ENCODE measurements around the gene C2orf42. TPM values are rescaled to one million over a fixed set of nuclear protein-coding genes. Genes with fewer than 3 reads are reported as not detected.
A peak's percentile ranks its signal among the peaks of the same experiment; 100 is the strongest.
"Not testable (repeated sequence)": the region's sequence is repeated elsewhere in the genome, so short reads cannot be mapped to it uniquely, and the experiment has no call there.

C2orf42 gene
- total RNA-seq, 1 donor from 2014 or later: 25.4 TPM

DNA sequence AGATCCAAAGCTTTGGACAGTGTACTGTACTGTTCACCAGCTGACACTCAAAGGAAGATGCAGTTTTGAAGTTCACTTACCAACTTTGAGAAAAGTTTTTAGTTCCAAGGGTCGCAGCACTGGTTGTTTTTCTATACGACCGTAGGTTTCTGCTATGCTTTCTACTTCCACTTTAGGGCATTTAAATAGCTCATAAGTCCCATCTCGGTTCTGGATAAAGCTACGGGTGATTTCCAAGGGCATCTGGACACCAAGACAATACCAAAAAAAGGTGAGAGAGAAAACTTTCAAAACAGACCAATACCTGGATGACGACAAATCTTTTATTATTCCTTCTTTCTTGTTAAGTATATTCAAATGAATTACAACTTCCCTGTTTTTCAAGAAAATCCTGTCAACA, 30.3 kb downstream of the C2orf42 start:
- no peak overlapping the region for H3K4me3 Mint-ChIP-seq
- H3K27me3 Mint-ChIP-seq (ENCODE audit: insufficient read depth, low read depth): peaks cover 2% of the 10 kb centered on the region
- H3F3A ChIP-seq (ENCODE audit: low read depth): no peaks in the 10 kb centered on the region
- no peaks in the 10 kb centered on the region for H3K4me1 Mint-ChIP-seq
- no peak overlapping the region for H3K4me2 ChIP-seq
- no peak overlapping the region for H3K27ac Mint-ChIP-seq
- no peak overlapping the region for H3K4me3 ChIP-seq
- peaks cover 13% of the 10 kb centered on the region for H3K36me3 Mint-ChIP-seq
- H3K36me3 ChIP-seq: peaks cover 12% of the 10 kb centered on the region
- no peak overlapping the region for H3K9ac ChIP-seq
- H3K27me3 ChIP-seq: no peaks in the 10 kb centered on the region
- H2AFZ ChIP-seq (replicated peaks): no peak overlapping the region
- no peak overlapping the region for H3K27ac ChIP-seq
- no peaks in the 10 kb centered on the region for H3K9me3 Mint-ChIP-seq
- DNase-seq (ENCODE audit: low spot score): no peak
- no peaks in the 10 kb centered on the region for H4K20me1 ChIP-seq (ENCODE audit: low read depth)
- no peaks in the 10 kb centered on the region for H3K79me2 ChIP-seq (ENCODE audit: low read depth)
- no peak for TF ChIP-seq EZH2 (IDR thresholded peaks at IDR 0.05)
- TF ChIP-seq EZH2phosphoT487 (IDR thresholded peaks at IDR 0.05): no peak
- TF ChIP-seq, protein P1, sequence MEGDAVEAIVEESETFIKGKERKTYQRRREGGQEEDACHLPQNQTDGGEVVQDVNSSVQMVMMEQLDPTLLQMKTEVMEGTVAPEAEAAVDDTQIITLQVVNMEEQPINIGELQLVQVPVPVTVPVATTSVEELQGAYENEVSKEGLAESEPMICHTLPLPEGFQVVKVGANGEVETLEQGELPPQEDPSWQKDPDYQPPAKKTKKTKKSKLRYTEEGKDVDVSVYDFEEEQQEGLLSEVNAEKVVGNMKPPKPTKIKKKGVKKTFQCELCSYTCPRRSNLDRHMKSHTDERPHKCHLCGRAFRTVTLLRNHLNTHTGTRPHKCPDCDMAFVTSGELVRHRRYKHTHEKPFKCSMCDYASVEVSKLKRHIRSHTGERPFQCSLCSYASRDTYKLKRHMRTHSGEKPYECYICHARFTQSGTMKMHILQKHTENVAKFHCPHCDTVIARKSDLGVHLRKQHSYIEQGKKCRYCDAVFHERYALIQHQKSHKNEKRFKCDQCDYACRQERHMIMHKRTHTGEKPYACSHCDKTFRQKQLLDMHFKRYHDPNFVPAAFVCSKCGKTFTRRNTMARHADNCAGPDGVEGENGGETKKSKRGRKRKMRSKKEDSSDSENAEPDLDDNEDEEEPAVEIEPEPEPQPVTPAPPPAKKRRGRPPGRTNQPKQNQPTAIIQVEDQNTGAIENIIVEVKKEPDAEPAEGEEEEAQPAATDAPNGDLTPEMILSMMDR (IDR thresholded peaks at IDR 0.05): no peak
- no peaks in the 10 kb centered on the region for H3K4me1 ChIP-seq
- H3K9me3 ChIP-seq (ENCODE audit: low read depth): no peaks in the 10 kb centered on the region

DNA sequence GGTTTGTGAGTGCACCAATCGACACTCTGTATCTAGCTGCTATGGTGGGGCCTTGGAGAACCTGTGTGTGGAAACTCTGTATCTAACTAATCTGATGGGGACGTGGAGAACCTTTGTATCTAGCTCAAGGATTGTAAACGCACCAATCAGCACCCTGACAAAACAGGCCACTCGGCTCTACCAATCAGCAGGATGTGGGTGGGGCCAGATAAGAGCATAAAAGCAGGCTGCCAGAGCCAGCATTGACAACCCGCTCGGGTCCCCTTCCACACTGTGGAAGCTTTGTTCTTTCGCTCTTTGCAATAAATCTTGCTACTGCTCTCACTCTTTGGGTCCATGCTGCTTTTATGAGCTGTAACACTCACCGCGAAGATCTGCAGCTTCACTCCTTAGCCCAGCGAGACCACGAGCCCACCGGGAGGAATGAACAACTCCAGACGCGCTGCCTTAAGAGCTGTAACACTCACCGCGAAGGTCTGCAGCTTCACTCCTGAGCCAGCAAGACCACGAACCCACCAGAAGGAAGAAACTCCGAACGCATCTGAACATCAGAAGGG, 41.6 kb downstream of the C2orf42 start:
- not testable (repeated sequence) for H3K9me3 ChIP-seq (ENCODE audit: low read depth); H3K27ac Mint-ChIP-seq; H3K36me3 ChIP-seq; DNase-seq (ENCODE audit: low spot score); H3K4me3 ChIP-seq; H2AFZ ChIP-seq (replicated peaks); H3K4me1 ChIP-seq; H4K20me1 ChIP-seq (ENCODE audit: low read depth); H3K4me2 ChIP-seq; H3K79me2 ChIP-seq (ENCODE audit: low read depth); H3K9me3 Mint-ChIP-seq; H3K27ac ChIP-seq; H3K9ac ChIP-seq; H3K4me1 Mint-ChIP-seq; H3K27me3 ChIP-seq; H3K27me3 Mint-ChIP-seq (ENCODE audit: insufficient read depth, low read depth); H3F3A ChIP-seq (ENCODE audit: low read depth)
- Mint-ChIP-seq H3K4me3 (peak overlapping the region; percentile 38), H3K36me3 (peaks cover 15% of the 10 kb centered on the region)

DNA sequence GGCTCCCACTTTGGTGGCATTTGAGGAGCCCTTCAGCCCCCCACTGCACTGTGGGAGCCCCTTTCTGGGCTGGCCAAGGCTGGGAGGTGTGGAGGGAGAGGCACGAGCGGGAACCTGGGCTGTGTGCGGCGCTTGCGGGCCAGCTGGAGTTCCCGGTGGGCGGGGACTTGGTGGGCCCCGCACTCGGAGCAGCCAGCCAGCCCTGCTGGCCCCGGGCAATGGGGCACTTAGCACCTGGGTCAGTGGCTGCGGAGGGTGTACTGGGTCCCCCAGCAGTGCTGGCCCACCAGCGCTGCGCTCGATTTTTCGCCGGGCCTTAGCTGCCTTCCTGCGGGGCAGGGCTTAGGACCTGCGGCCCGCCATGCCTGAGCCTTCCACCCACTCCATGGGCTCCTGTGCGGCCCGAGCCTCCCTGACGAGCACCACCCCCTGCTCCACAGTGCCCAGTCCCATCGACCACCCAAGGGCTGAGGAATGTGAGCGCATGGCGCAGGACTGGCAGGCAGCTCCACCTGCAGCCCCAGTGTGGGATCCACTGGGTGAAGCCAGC, 42.5 kb downstream of the C2orf42 start:
- H3K27me3 Mint-ChIP-seq (ENCODE audit: insufficient read depth, low read depth); H3K9me3 Mint-ChIP-seq; H2AFZ ChIP-seq (replicated peaks); H3K9ac ChIP-seq; H3K27ac Mint-ChIP-seq; H3K4me3 Mint-ChIP-seq; DNase-seq (ENCODE audit: low spot score); H3K27ac ChIP-seq; H4K20me1 ChIP-seq (ENCODE audit: low read depth); H3K36me3 ChIP-seq; H3K4me3 ChIP-seq; H3K4me2 ChIP-seq; H3K4me1 ChIP-seq; H3K4me1 Mint-ChIP-seq; H3F3A ChIP-seq (ENCODE audit: low read depth); H3K79me2 ChIP-seq (ENCODE audit: low read depth); H3K9me3 ChIP-seq (ENCODE audit: low read depth); H3K27me3 ChIP-seq: not testable (repeated sequence)
- peaks cover 15% of the 10 kb centered on the region for H3K36me3 Mint-ChIP-seq

DNA sequence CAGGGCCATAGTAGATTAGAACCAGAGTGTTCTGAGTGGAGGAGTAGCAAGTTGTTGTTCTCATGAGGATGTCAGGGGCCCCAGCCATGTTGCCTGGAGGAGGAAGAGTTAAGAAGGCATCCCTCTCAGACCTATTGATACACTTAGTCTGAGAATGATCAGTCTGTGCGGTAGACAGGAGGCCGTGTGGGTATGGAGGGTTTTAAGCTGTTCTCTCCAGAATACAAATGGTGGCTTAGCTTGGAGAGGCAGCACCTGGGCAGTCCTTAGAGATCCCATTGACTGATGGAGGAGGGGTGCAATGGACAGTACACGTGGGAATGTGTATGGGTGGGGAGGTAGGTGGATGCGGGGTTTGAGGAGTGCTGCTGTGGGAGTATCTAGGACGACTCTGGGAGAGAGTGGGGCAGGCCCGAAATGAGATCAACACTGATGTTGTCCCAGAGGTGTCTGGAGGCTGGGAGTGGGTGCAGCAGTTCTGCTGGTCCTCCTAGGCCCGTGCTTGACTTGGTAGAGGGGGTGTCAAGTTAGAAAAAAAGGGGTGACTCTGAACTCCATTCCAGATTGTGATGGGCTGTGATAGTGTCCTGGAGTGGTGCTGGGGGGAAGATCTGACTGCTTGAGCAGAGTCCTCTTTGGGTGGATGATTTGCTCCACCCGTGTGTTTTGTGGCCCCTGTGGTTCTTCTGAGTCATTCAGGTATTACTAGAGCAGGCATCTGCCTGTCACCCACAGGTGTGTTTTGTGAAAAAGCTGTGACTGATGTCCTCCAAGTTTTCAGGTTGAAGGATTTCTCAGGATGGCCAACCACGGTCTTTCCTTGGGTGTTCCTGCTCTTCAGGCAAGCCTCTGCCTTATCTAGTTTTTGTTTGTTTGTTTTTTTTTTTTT, 44.7 kb downstream of the C2orf42 start:
- no peak overlapping the region for H2AFZ ChIP-seq (replicated peaks)
- H4K20me1 ChIP-seq (ENCODE audit: low read depth): no peaks in the 10 kb centered on the region
- Mint-ChIP-seq H3K9me3 (peaks cover 2% of the 10 kb centered on the region), H3K36me3 (peaks cover 13% of the 10 kb centered on the region), H3K27ac (peak overlapping the region; percentile 15), H3K27me3 (ENCODE audit: insufficient read depth, low read depth) (peaks cover 11% of the 10 kb centered on the region), H3K4me3 (no peak overlapping the region), H3K4me1 (peaks cover 20% of the 10 kb centered on the region)
- H3F3A ChIP-seq (ENCODE audit: low read depth): peaks cover 23% of the 10 kb centered on the region
- DNase-seq (ENCODE audit: low spot score): no peak
- no peaks in the 10 kb centered on the region for H3K36me3 ChIP-seq
- H3K4me2 ChIP-seq: no peak overlapping the region
- no peak overlapping the region for H3K9ac ChIP-seq
- peaks cover 12% of the 10 kb centered on the region for H3K4me1 ChIP-seq
- H3K27ac ChIP-seq: no peak overlapping the region
- no peaks in the 10 kb centered on the region for H3K27me3 ChIP-seq
- no peaks in the 10 kb centered on the region for H3K9me3 ChIP-seq (ENCODE audit: low read depth)
- H3K79me2 ChIP-seq (ENCODE audit: low read depth): no peaks in the 10 kb centered on the region
- no peak overlapping the region for H3K4me3 ChIP-seq
- TF ChIP-seq EZH2 (IDR thresholded peaks at IDR 0.05): no peak
- no peak for TF ChIP-seq EZH2phosphoT487 (IDR thresholded peaks at IDR 0.05)
- TF ChIP-seq, protein P1 (IDR thresholded peaks at IDR 0.05): no peak
